AG10803 (cell line): ENCODE results near the gene DGKG.
A peak's percentile ranks its signal among the peaks of the same experiment; 100 is the strongest.

Source experiments
- DNase-seq: peaks from one replicate; pipeline ENCODE4 v3.0.0; 2010; ENCODE audit warnings: low read depth
- H3K4me3 ChIP-seq: 2 replicates; pipeline ENCODE4 v1.5.1; 2011; ENCODE audit warnings: mild to moderate bottlenecking, low read length, control low read depth
- TF ChIP-seq, protein P1 (sequence below): conservative IDR thresholded peaks from 2 replicates; pipeline ENCODE4 v1.5.1; 2011; ENCODE audit warnings: mild to moderate bottlenecking, low read length, control low read depth, inconsistent platforms

DGKG gene

DNA sequence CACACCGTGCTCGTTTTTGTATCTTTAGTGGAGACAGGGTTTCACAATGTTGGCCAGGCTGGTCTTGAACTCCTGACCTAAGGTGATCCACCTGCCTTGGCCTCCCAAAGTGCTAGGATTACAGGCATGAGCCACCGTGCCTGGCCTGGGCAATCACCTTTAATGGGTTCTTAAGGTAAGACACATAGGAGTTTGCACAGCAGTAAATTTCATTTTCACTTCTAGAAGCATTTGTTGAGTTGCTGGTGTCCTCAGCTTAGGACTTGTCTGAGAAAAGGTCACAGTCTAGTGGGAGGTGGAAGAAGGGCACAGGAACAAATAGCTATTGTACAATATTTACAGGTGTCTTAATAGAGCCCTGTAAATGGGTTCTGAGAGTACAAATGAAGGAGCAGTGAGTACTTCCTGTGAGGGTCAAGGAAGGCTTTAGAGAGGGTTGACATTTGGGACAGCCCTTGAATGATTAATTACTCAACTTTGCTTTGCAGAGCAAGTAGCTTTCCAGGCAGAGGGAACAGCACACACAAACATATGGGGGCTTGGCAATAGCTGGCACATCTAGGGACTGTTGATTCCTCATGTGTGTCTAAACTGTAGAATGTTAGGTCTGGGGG lies 244.4 kb downstream of the DGKG start:
- no peak for DNase-seq
- TF ChIP-seq, protein P1, sequence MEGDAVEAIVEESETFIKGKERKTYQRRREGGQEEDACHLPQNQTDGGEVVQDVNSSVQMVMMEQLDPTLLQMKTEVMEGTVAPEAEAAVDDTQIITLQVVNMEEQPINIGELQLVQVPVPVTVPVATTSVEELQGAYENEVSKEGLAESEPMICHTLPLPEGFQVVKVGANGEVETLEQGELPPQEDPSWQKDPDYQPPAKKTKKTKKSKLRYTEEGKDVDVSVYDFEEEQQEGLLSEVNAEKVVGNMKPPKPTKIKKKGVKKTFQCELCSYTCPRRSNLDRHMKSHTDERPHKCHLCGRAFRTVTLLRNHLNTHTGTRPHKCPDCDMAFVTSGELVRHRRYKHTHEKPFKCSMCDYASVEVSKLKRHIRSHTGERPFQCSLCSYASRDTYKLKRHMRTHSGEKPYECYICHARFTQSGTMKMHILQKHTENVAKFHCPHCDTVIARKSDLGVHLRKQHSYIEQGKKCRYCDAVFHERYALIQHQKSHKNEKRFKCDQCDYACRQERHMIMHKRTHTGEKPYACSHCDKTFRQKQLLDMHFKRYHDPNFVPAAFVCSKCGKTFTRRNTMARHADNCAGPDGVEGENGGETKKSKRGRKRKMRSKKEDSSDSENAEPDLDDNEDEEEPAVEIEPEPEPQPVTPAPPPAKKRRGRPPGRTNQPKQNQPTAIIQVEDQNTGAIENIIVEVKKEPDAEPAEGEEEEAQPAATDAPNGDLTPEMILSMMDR = no peak
- no peak overlapping the region for H3K4me3 ChIP-seq

- TF ChIP-seq, protein P1 = no peak
- H3K4me3 ChIP-seq = no peak overlapping the region
- no peak for DNase-seq
These were observed 246.6 kb downstream of the DGKG start for GRCh38 chr3:186115239-186115996.

DNA sequence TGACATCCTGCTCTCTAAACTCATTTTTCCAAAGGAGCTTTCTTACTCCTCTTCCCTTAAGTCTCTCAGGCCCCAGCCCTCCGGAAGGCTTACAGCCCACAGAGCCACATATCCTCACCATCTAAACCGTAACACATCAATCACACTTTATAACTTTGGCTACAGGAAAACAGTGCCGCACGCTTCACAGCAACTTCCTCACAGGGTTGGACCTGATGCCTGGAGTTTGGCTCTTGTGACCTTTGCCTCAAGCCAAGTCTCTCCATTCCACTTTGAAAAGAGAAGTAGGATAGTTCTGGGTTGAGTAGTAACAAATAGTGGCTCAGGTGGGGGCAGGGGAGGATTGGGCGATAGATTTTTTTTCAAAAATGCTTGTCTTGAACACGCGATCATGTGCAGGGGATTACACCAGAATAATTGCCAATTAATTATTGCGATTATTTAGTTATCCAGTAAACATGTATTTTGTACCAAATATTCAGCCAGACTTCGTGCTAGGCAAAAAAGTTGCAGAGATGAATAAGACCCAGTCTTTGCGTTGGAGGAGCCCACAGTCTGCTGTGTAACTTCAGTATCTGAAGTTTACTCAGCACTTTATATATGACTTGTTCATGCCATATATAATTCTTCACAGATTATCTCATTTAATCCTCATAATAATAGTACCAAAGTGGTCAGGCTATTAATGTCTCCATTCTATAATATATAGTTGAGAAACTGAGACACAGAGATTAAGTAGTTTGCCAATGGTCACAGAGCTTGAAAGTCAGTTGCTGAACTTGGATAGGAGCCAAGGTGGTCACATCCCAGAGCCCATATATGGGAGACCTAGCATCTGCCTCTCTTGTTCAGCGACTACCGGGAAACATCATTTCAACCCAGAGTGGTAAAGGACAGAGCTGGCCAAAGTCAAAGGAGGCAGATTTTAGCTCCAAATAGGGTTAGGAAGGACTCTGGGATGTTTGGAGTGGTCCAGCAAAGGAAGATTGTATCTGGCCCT lies 250.8 kb downstream of the DGKG start:
- no peak overlapping the region for H3K4me3 ChIP-seq
- DNase-seq = no peak
- TF ChIP-seq, protein P1 = no peak

DNA sequence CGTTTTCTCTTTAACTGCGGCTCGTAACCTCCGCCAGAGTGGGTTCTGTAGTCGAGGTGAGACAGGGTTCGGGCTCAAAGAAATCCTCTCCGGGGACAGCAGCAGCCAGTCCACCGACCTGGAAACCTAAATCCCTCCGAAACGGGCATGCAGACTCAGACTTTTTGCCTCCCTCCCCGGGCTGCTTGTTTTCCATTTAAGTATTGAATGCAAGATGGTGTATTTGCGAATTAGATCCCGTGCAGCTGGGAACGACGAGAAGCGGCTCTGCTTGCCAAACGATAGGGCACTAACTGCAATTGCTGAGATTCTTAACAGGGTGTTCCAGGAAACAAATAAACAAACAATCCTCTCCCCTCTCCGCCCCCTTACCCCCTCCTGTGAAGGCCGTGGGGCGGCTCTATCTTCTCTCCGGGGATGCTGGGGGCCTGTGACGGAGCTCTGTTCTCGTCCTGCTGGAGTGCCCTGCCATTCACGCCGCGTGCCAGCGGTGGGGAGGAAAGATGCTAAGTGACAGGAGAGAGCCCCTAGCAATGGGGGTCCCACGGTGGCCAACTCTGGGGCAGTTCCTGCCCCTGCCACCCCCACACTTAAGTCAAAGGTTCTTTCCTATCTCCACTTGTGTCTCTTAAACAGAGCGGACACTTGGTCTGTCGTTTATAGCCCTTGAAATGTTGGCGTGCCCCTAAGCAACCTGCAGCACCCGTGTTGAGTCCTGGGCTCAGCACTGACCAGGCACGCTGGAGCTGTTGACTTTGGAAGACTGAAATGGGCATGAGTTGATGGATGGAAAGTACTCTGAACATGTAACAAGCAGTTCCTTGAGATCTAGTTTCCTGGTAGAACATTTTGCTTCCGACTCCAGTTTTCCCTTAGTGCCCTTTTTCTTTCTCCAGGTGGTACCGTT lies 251.9 kb downstream of the DGKG start:
- peak overlapping the region; percentile 66 for H3K4me3 ChIP-seq
- TF ChIP-seq, protein P1 = no peak
- DNase-seq = peak; percentile 51

DNA sequence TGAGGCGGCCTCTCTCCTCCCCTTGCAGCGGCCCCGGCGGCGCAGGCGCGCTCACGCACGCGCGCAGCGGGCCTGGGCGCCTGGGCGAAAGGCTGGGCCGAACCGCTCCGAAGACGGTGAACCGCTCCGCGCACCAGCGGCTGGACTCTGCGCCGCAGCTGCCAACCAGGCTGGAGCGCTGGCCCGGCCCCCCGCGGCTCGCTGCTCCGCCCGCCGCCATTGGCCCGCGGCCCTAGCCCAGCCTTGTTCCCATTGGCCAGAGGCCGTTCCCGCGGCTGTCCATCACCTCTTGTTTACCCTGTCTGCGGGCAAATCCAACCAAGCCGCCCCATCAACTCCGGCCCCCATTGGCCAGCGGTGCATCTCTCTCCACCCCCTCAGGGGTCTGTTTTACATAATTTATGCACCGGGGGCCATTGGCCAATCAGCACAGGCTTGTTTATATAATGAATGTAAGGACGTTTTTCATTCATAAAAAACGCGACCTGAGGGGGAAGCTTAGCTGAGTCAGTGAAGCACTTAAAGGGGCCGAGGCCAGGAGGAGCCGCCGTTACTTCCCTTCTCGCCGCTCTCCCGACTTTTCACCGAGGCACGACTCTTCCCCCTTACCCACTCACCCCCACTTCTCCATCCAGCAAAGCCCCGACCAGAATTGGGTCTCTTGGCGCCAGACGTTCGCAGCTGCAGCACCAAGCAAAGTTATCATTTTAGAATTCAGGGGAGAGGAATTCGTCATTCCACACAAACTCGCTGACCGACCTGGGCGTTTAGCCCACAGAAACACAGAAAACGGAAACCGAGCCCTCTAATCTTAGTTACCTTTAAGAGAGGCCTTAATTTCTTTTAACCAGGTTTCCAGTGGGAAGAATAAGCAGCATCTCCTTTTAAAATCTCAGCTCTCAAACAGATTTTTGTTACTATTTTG lies 252.8 kb downstream of the DGKG start, which contains the start of gene ETV5:
Gene ETV5, minus strand, starts transcription at position 149 of the 925 bp plus-strand sequence. CDS start 3,221 bp downstream, outside the sequence.
- TF ChIP-seq, protein P1 = no peak

More for the DNA sequence above, 252.8 kb downstream of the DGKG start, which contains the start of gene ETV5:
- peak within 1 kb of the TSS; percentile 87 for H3K4me3 ChIP-seq
- DNase-seq = peak; percentile 100
